Sigmoid colon (tissue), 4 donors: ENCODE results near the gene KDM6A.

ENCODE experiments used
- CTCF ChIP-seq, 4 experiments: fragments of 450-650 bp in 3 of 4; fragments of 200-600 bp in 1 of 4; IDR thresholded peaks; one replicate each; pipeline ENCODE4 v1.5.1; 2016 to 2019; ENCODE audit warnings: antibody characterized with exemption in 4 of 4, mild to moderate bottlenecking in 3 of 4, moderate library complexity in 2 of 4
- POLR2A ChIP-seq, 2 donors: fragments of 450-650 bp; IDR thresholded peaks; one replicate each; pipeline ENCODE4 v1.6.1; 2016; ENCODE audit warnings: antibody characterized with exemption in 2 of 2, mild to moderate bottlenecking in 2 of 2, moderate library complexity in 2 of 2
- POLR2AphosphoS5 ChIP-seq, 4 donors: sonication (generic); formaldehyde crosslinking; IDR thresholded peaks; one replicate each; pipeline ENCODE4 v1.6.1; 2017; ENCODE audit warnings: antibody characterized with exemption in 4 of 4

GRCh38 chrX:44980403-44980802 is 107.4 kb downstream of the KDM6A start:
- TF ChIP-seq POLR2A (IDR thresholded peaks at IDR 0.05) (no peak), CTCF (IDR thresholded peaks at IDR 0.05) (no peak), POLR2AphosphoS5 (IDR thresholded peaks at IDR 0.05) (no peak)
